IMR-90 (cell line): Measurements from ENCODE around the gene CHGA. TPM values are rescaled to one million over a fixed set of nuclear protein-coding genes. Genes with fewer than 3 reads are reported as not detected.

Experiments used
- ATAC-seq: fragments of 200-7000 bp; cut with Tn5 transposase; 2 replicates; pipeline ENCODE4 v1.9.1; 2020; ENCODE audit warnings: low read depth, mild to moderate bottlenecking, moderate library complexity
- BruUV-seq: library from RNA; stranded (reverse); fragments of 400-500 nt; replicated peaks from 2 replicates; lab custom pipeline; 2021; lab: Mats Ljungman, UMichigan
- CTCF ChIA-PET: fragments of 300-600 bp; formaldehyde crosslinking; extraction: SDS; loops from one replicate; lab custom pipeline; 2021; ENCODE audit warnings: antibody characterized with exemption; lab: Yijun Ruan, JAX
- POLR2A ChIA-PET: fragments of 300-600 bp; sonication (Branson Sonifier 250); formaldehyde crosslinking; loops from one replicate; lab custom pipeline; 2022; ENCODE audit warnings: antibody characterized with exemption; ENCODE audit not compliant: unreplicated experiment; lab: Charles Lee
- DNase-seq: peaks from one replicate; pipeline ENCODE4 v3.0.0; 2013
- H2AFZ ChIP-seq: replicated peaks from 2 replicates; pipeline ENCODE3; 2013; ENCODE audit warnings: low read length, mild to moderate bottlenecking; ENCODE audit not compliant: poor library complexity
- H2AK5ac ChIP-seq: 2 replicates; pipeline ENCODE4 v1.6.1; 2013; ENCODE audit warnings: low read depth, low read length, inconsistent platforms
- H2AK9ac ChIP-seq: replicated peaks from 2 replicates; pipeline ENCODE3; 2013; ENCODE audit warnings: mild to moderate bottlenecking, low read depth, low read length, moderate library complexity; ENCODE audit not compliant: poor library complexity
- H2BK120ac ChIP-seq: 2 replicates; pipeline ENCODE4 v1.6.1; 2013; ENCODE audit warnings: low read depth, low read length, inconsistent platforms
- H2BK15ac ChIP-seq: 3 replicates; pipeline ENCODE4 v1.6.1; 2013; ENCODE audit warnings: low read depth, low read length, inconsistent platforms
- H2BK20ac ChIP-seq: 2 replicates; pipeline ENCODE4 v1.6.1; 2013; ENCODE audit warnings: low read depth, mild to moderate bottlenecking, inconsistent platforms, low read length, moderate library complexity
- H2BK5ac ChIP-seq: 2 replicates; pipeline ENCODE4 v1.6.1; 2013; ENCODE audit warnings: mild to moderate bottlenecking, low read depth, low read length, inconsistent platforms; ENCODE audit not compliant: poor library complexity, severe bottlenecking
- H3K14ac ChIP-seq: replicated peaks from 2 replicates; pipeline ENCODE4 v1.6.1; 2013; ENCODE audit warnings: low read depth, low read length, inconsistent platforms
- H3K18ac ChIP-seq: 2 replicates; pipeline ENCODE4 v1.6.1; 2013; ENCODE audit warnings: low read depth, low read length, control low read depth
- H3K23ac ChIP-seq: 2 replicates; pipeline ENCODE4 v1.6.1; 2013; ENCODE audit warnings: low read depth, low read length, inconsistent platforms
- H3K27ac ChIP-seq: 2 replicates; pipeline ENCODE4 v1.5.1; 2013; ENCODE audit warnings: mild to moderate bottlenecking, control low read depth, low read length; ENCODE audit not compliant: insufficient read depth
- H3K27me3 ChIP-seq: 2 replicates; pipeline ENCODE4 v1.6.1; 2013; ENCODE audit warnings: low read length; ENCODE audit not compliant: control insufficient read depth, insufficient read depth
- H3K36me3 ChIP-seq: 2 replicates; pipeline ENCODE4 v1.6.1; 2013; ENCODE audit warnings: low read length, mixed read lengths; ENCODE audit not compliant: control insufficient read depth, insufficient read depth
- H3K4ac ChIP-seq: 2 replicates; pipeline ENCODE4 v1.6.1; 2013; ENCODE audit warnings: low read depth, low read length, inconsistent platforms
- H3K4me1 ChIP-seq: 2 replicates; pipeline ENCODE4 v1.6.1; 2013; ENCODE audit warnings: low read length, mixed read lengths; ENCODE audit not compliant: control insufficient read depth, insufficient read depth
- H3K4me2 ChIP-seq: 2 replicates; pipeline ENCODE4 v1.6.1; 2013; ENCODE audit warnings: low read depth, mild to moderate bottlenecking, control low read depth, low read length, moderate library complexity
- H3K4me3 ChIP-seq: 2 replicates; pipeline ENCODE4 v1.5.1; 2013; ENCODE audit warnings: low read depth, mild to moderate bottlenecking, control low read depth, low read length, moderate library complexity; ENCODE audit not compliant: insufficient read depth
- H3K56ac ChIP-seq: 2 replicates; pipeline ENCODE4 v1.6.1; 2013; ENCODE audit warnings: low read length, inconsistent platforms; ENCODE audit not compliant: insufficient read depth; ENCODE audit errors: extremely low read depth
- H3K79me1 ChIP-seq, 2 experiments: 2 replicates each; pipeline ENCODE4 v1.6.1; 2013; ENCODE audit warnings: low read length in 2 of 2, inconsistent platforms in 1 of 2, low read depth in 1 of 2
- H3K9ac ChIP-seq: 2 replicates; pipeline ENCODE4 v1.6.1; 2013; ENCODE audit warnings: low read depth, low read length, control low read depth
- H3K9me1 ChIP-seq: 2 replicates; pipeline ENCODE4 v1.6.1; 2013; ENCODE audit warnings: low read length, inconsistent platforms; ENCODE audit not compliant: insufficient read depth
- H3K9me3 ChIP-seq: 2 replicates; pipeline ENCODE4 v1.6.1; 2013; ENCODE audit warnings: low read length; ENCODE audit not compliant: control insufficient read depth, insufficient read depth
- H4K20me1 ChIP-seq: 2 replicates; pipeline ENCODE4 v1.6.1; 2013; ENCODE audit warnings: low read length, inconsistent platforms; ENCODE audit not compliant: insufficient read depth
- H4K5ac ChIP-seq: 2 replicates; pipeline ENCODE4 v1.6.1; 2013; ENCODE audit warnings: mild to moderate bottlenecking, low read depth, low read length, control low read depth
- H4K8ac ChIP-seq, 2 experiments: 2 replicates each; pipeline ENCODE4 v1.6.1; 2013; ENCODE audit warnings: low read depth in 2 of 2, low read length in 2 of 2, control low read depth in 1 of 2, inconsistent platforms in 1 of 2
- H4K91ac ChIP-seq: 2 replicates; pipeline ENCODE4 v1.6.1; 2013; ENCODE audit warnings: low read depth, low read length, inconsistent platforms; ENCODE audit not compliant: insufficient read depth
- BHLHE40 ChIP-seq: fragments of 150-350 bp; IDR thresholded peaks from 2 replicates; pipeline ENCODE4 v1.6.1; 2016; ENCODE audit warnings: mild to moderate bottlenecking, low read depth, low read length
- CHD1 ChIP-seq: IDR thresholded peaks from 2 replicates; pipeline ENCODE4 v1.6.1; 2012; ENCODE audit warnings: low read depth, low read length, improper control_type of control experiment
- FOS ChIP-seq: fragments of 150-350 bp; IDR thresholded peaks from 2 replicates; pipeline ENCODE4 v1.6.1; 2016; ENCODE audit warnings: low read depth, low read length
- MAFK ChIP-seq: IDR thresholded peaks from 2 replicates; pipeline ENCODE4 v1.6.1; 2012; ENCODE audit warnings: low read depth, low read length, improper control_type of control experiment
- MAZ ChIP-seq: IDR thresholded peaks from 2 replicates; pipeline ENCODE4 v1.6.1; 2012; ENCODE audit warnings: low read depth, mild to moderate bottlenecking, low read length, improper control_type of control experiment, moderate library complexity, borderline replicate concordance
- NFE2L2 ChIP-seq: fragments of 150-350 bp; IDR thresholded peaks from 2 replicates; pipeline ENCODE4 v1.6.1; 2016; ENCODE audit warnings: low read depth, mild to moderate bottlenecking, low read length
- POLR2A ChIP-seq: IDR thresholded peaks from 2 replicates; pipeline ENCODE4 v1.6.1; 2012; ENCODE audit warnings: mild to moderate bottlenecking, low read depth, low read length
- RFX5 ChIP-seq: IDR thresholded peaks from 2 replicates; pipeline ENCODE4 v1.8.0; 2012; ENCODE audit warnings: low read depth, mild to moderate bottlenecking, low read length, moderate library complexity
- SMC3 ChIP-seq: fragments of 150-350 bp; IDR thresholded peaks from 2 replicates; pipeline ENCODE4 v1.6.1; 2016; ENCODE audit warnings: low read depth, mild to moderate bottlenecking, antibody characterized with exemption, low read length, moderate library complexity
- WGBS, 2 experiments: methylation state at CpG; one replicate each; pipeline versions ENCODE4 v1.1.5 to v1.1.7; 2013; ENCODE audit warnings: missing lambda C conversion rate in 2 of 2; ENCODE audit not compliant: insufficient read length in 1 of 2; ENCODE audit errors: extremely low coverage in 2 of 2; 5-methylcytosine and 5-hydroxymethylcytosine counted together
- dilution Hi-C: fragments of 300-500 bp; cut with HindIII; formaldehyde crosslinking; loops from one replicate; pipeline ENCODE4 v1.14.3; 2018; ENCODE audit warnings: low sequenced_read_pairs; ENCODE audit not compliant: unreplicated experiment
- in situ Hi-C: fragments of 300-500 bp; cut with MboI; formaldehyde crosslinking; loops from 3 replicates; pipeline ENCODE4 v1.14.3; 2019; ENCODE audit warnings: low sequenced_read_pairs, inconsistent platforms, mixed read lengths
- intact Hi-C: fragments of 100-400 bp; cut with micrococcal nuclease; formaldehyde crosslinking; loops from 2 replicates; pipeline ENCODE4 v1.10.0; 2022
- polyA plus RNA-seq, 3 experiments: library from polyadenylated mRNA; depleted of rRNA; stranded (reverse); fragments of >200 nt; gene quantifications; 2 replicates each; pipeline ENCODE4 v1.2.3, GENCODE V29; 2012; ENCODE audit warnings: low replicate concordance in 1 of 3
- total RNA-seq: library from RNA; depleted of rRNA; stranded (reverse); fragments of >200 nt; gene quantifications from 2 replicates; pipeline ENCODE4 v1.2.3, GENCODE V29; 2012
- TF ChIP-seq, protein P1 (sequence below): conservative IDR thresholded peaks from 2 replicates; pipeline ENCODE4 v1.5.1; 2012; ENCODE audit warnings: mild to moderate bottlenecking, low read depth, low read length, improper control_type of control experiment
- TF ChIP-seq, protein P2 (sequence below): fragments of 150-350 bp; IDR thresholded peaks from 2 replicates; pipeline ENCODE4 v1.6.1; 2016; ENCODE audit warnings: low read depth, mild to moderate bottlenecking, low read length, moderate library complexity, borderline replicate concordance

CHGA gene
- total and polyA plus RNA-seq, 2 of the 4 experiments (the other 2 are of a cell fraction): not detected

DNA sequence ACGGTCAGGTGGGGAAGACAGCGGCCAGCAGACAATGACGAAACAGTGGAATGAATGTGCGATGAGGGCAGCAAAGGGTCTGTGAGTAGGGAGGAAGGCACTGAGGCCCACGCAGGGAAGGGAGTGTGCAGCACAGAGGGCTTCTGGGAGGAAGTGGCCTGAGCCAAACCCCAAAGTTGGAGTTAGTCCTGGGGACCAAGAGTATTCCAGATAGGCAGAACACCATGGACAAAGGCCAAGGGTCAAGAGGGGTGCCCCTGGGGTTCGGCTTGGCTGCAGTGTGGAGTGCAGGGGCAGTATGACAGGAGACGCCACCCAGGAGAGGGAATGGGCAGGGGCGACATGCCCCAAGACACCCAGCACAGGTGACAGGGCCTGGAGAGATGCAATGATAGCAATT is 58.8 kb downstream of the CHGA start:
- 67% methylated on average over 1 of the region's 8 CpGs; no CpG with 5 or more reads in 1 of the 2 experiments for WGBS, 2 experiments
- TF ChIP-seq SMC3 (no peak), FOS (no peak), BHLHE40 (no peak), NFE2L2 (no peak), MAFK (no peak), RFX5 (no peak), POLR2A (no peak), MAZ (no peak), CHD1 (no peak)
- TF ChIP-seq, protein P1, sequence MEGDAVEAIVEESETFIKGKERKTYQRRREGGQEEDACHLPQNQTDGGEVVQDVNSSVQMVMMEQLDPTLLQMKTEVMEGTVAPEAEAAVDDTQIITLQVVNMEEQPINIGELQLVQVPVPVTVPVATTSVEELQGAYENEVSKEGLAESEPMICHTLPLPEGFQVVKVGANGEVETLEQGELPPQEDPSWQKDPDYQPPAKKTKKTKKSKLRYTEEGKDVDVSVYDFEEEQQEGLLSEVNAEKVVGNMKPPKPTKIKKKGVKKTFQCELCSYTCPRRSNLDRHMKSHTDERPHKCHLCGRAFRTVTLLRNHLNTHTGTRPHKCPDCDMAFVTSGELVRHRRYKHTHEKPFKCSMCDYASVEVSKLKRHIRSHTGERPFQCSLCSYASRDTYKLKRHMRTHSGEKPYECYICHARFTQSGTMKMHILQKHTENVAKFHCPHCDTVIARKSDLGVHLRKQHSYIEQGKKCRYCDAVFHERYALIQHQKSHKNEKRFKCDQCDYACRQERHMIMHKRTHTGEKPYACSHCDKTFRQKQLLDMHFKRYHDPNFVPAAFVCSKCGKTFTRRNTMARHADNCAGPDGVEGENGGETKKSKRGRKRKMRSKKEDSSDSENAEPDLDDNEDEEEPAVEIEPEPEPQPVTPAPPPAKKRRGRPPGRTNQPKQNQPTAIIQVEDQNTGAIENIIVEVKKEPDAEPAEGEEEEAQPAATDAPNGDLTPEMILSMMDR: no peak
- TF ChIP-seq, protein P2, sequence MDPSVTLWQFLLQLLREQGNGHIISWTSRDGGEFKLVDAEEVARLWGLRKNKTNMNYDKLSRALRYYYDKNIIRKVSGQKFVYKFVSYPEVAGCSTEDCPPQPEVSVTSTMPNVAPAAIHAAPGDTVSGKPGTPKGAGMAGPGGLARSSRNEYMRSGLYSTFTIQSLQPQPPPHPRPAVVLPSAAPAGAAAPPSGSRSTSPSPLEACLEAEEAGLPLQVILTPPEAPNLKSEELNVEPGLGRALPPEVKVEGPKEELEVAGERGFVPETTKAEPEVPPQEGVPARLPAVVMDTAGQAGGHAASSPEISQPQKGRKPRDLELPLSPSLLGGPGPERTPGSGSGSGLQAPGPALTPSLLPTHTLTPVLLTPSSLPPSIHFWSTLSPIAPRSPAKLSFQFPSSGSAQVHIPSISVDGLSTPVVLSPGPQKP: no peak
- H3K18ac ChIP-seq: no peak overlapping the region
- BruUV-seq: no TSS peak
- no peaks in the 10 kb centered on the region for H3K36me3 ChIP-seq
- H4K20me1 ChIP-seq: no peaks in the 10 kb centered on the region
- H3K4me3 ChIP-seq: no peak overlapping the region
- H2BK20ac ChIP-seq: no peak overlapping the region
- no peak overlapping the region for H2AK9ac ChIP-seq
- ATAC-seq (no peak), DNase-seq (no peak)
- in situ Hi-C loops (no loop called here), dilution Hi-C loops (no loop called here), intact Hi-C loops (no loop called here)
- no peak overlapping the region for H4K5ac ChIP-seq
- H3K14ac ChIP-seq: no peak overlapping the region
- no peak overlapping the region for H3K4ac ChIP-seq
- no peak overlapping the region for H2AK5ac ChIP-seq
- H3K27ac ChIP-seq: no peak overlapping the region
- CTCF ChIA-PET: interaction anchor here (1.4 kb wide), 1 partner anchor 131 kb away, joined by 4 read pairs; no protein-coding TSS in a partner anchor
- no peak overlapping the region for H2BK120ac ChIP-seq
- peaks cover 7% of the 10 kb centered on the region; the same call in 1 of the 2 replicates for H3K9me3 ChIP-seq
- H3K27me3 ChIP-seq: no peaks in the 10 kb centered on the region
- no peak overlapping the region for H4K8ac ChIP-seq
- peaks cover 2% of the 10 kb centered on the region; the same call in 1 of the 2 replicates for H3K4me1 ChIP-seq
- H2AFZ ChIP-seq: no peak overlapping the region
- no peaks in the 10 kb centered on the region for H3K79me1 ChIP-seq
- no peak overlapping the region for H3K9ac ChIP-seq
- H3K56ac ChIP-seq: no peak overlapping the region
- H2BK15ac ChIP-seq: no peak overlapping the region
- no peak overlapping the region for H4K91ac ChIP-seq
- no peak overlapping the region for H3K23ac ChIP-seq
- no peak overlapping the region for H3K4me2 ChIP-seq
- 0 out of 2 replicates have a peak, but pooled peaks cover 4% of the 10 kb centered on the region for H3K9me1 ChIP-seq
- H2BK5ac ChIP-seq: no peak overlapping the region
- POLR2A ChIA-PET: no interaction called here
